22Rv1 (cell line): ENCODE data around the gene MRTFB.

Experiments used
- CTCF ChIP-seq: fragments of 450-650 bp; IDR thresholded peaks from 2 replicates; pipeline ENCODE4 v1.5.1; 2017; ENCODE audit warnings: mild to moderate bottlenecking
- ZFX ChIP-seq: fragments of 450-650 bp; IDR thresholded peaks from 2 replicates; pipeline ENCODE4 v1.6.1; 2017; ENCODE audit warnings: antibody characterized with exemption, borderline replicate concordance

GRCh38 chr16:14296663-14297062 lies 225.5 kb downstream of the MRTFB start:
- TF ChIP-seq CTCF (no peak), ZFX (no peak)
